Measurements from ENCODE around the gene CCT7.
A peak's percentile ranks its signal among the peaks of the same experiment; 100 is the strongest.
"Not testable (repeated sequence)": the region's sequence is repeated elsewhere in the genome, so short reads cannot be mapped to it uniquely, and the experiment has no call there.

Gene CCT7

DNA sequence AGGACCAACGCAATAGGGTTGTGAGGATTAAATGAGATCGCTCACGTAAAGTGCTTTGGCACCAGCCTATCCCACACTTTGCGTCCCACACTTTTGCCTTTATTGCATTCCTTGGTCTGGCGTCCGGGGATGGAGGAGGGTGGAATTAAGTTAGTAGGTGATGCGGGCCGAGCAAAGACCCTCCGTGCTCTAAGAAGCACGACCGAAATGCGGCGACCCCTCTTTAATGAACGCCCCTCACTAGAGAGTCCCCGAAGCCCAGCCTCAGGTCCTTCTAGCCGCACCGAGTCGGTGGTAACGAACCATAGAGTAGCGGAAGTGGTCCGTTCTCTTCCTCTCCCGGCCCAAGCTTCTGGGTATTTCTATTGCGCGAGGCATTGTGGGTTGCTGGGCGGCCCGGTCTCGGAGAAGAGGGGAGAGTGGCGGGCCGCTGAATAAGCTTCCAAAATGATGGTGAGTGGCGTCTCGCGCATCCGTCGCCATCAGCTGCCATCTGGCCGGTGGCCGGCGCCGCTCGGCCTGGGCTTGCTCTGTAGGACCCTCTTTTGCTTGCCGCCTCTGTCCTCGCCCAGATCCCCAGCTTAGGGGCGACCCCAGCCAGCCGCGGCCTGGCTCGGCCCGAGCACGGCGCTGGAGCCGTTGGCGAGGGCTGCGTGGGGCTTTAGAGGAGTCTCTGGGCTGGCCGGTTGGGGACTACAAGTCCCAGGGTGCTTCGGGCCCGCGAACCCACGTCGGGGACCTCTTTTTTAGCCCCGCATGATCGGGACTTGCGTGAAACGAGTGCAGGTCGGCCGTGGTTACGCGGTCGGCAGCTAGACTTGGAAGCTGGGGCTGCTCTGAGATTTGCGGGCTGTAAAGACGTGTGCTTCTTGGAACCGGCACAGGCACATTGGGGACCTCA is at the start of gene CCT7:
Gene CCT7, plus strand, starts transcription at position 377 of the 901 bp plus-strand sequence. Its CDS starts 71 bp downstream, at position 448.
- peak; percentile 71 to 81 (median 78) for DNase-seq (ENCODE audit: low read depth in 3 of 3)

DNA sequence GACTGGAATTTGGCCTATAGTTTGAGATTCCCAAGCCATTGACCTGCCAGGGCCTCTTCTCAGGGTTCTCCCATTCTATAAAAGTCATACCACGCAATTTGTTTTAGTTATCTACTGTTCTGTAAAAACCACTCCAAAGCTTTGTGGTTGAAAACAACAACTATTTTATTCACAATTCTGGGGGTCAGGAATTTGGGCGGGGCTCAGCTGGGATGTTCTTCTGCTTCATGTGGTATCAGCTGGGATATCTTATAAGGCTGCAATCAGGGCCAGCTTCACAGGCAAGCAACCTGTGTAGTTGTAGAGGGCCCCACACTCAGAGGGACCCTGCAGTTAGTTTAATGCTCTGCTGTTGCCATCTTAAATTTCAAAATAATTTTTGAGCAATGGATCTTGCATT is 48.1 kb upstream of the CCT7 start:
- DNase-seq (ENCODE audit: low read depth in 3 of 3) = no peak

DNA sequence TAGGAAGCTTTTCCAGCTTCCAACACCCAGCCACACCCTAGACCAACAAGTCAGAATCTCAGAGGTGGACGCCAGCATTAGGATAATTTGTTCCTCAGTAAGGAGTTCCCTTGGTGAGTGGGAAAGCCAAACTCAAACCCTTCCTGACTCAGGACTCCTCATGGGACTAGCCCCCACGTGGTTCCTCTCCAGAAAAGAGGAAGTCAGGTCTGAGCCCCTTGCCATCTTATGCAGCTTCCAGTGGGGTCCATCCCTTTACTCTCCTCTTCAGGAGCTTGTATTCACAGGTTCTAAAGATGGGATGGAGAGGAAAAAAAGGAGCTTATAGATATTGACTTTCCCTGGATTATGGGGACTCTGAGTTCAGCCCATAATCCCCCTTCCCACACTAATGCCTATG is 46.6 kb upstream of the CCT7 start:
- no peak for DNase-seq (ENCODE audit: low read depth in 3 of 3)

GRCh38 chr2:73197579-73197978 is 36.5 kb upstream of the CCT7 start:
- DNase-seq (ENCODE audit: low read depth in 3 of 3) = no peak

DNA sequence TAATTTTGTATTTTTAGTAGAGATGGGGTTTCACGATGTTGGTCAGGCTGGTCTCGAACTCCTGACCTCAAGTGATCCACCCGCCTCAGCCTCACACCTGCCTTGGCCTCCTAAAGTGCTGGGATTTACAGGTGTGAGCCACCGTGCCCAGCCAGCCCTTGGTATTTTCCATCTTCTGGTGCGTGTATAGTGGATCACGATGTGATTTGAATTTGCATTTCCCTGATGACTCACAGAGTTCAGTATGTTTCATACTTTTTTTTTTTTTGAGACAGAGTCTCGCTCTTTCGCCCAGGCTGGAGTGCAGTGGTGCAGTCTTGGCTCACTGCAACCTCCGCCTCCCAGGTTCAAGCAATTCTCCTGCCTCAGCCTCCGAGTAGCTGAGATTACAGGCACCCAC is 33.8 kb upstream of the CCT7 start:
- DNase-seq (ENCODE audit: low read depth in 3 of 3) = not testable (repeated sequence)

- no peak for DNase-seq (ENCODE audit: low read depth in 3 of 3)
Measured at GRCh38 chr2:73202156-73203054, 31.7 kb upstream of the CCT7 start, which contains the start of gene NOTO. Gene NOTO, plus strand, starts transcription at chr2:73202574. Its CDS starts 93 bp downstream, at chr2:73202667.

DNA sequence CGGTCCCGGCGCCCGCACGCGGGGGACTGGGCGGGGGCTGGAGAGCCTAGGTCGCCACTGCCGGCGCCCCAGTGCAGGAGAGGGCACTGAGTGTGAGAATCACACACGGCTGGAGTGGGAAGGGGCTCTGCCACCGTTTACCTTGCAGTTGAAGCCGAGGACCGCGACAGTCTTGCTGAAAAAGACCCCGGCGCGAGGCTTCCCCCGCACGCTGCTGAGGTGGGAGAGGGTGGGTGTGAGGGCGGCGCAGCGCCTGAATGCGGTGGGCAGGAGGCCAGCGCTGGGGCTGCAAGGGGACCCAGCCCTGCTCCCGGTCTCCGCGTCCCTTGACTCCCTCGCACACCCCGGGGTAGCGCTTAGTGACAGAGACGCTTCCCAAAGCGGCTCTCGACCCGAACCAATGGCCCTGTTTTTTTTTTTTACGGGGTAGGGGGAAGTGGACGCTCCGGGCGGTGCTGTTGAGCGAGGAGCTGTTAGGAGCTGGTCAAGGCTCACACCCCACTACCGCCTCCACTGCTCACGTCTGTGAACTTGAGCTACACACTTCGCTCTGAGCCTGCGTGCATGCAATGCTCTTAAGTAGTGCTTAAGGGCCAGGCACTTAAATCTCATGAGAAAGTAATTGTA is 30.9 kb upstream of the CCT7 start:
- no peak for DNase-seq (ENCODE audit: low read depth in 3 of 3)

DNA sequence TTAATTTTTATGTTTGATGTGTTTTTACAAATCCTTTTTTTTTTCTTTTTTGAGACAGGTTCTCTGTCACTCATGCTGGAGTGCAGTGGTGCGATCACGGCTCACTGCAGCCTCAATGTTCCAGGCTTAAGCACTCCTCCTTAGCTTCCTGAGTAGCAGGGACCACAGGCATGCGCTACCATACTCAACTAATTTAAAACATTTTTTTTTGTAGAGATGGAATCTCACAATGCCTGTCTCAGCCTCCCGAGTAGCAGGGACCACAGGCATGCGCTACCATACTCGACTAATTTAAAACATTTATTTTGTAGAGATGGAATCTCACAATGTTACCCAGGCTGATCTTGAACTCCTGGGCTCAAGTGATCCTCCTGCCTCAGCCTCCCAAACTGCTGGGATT is 28.5 kb upstream of the CCT7 start:
- DNase-seq (ENCODE audit: low read depth in 3 of 3) = no peak

GRCh38 chr2:73208258-73208657 is 25.9 kb upstream of the CCT7 start:
- DNase-seq (ENCODE audit: low read depth in 3 of 3) = no peak

DNA sequence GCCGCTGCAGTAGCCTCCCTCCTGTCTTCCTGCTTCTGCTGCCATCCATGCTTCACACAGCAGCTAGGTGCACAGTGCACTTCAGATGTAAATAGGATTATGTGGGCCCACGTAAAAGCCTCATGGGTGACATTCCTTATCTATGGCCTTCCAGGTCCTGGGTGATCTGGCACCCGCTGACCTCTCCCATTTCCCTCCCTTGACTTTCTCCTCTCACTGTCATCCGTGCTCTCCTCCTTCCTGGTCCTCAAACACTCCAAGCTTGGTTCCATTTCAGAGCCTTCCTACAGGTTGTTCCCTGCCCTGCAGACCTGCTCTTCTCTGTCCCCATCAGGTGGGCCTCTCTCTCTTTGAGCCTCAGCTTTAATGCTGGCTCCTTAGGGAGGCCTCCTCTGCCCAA is 24.1 kb upstream of the CCT7 start:
- DNase-seq (ENCODE audit: low read depth in 3 of 3) = no peak

DNA sequence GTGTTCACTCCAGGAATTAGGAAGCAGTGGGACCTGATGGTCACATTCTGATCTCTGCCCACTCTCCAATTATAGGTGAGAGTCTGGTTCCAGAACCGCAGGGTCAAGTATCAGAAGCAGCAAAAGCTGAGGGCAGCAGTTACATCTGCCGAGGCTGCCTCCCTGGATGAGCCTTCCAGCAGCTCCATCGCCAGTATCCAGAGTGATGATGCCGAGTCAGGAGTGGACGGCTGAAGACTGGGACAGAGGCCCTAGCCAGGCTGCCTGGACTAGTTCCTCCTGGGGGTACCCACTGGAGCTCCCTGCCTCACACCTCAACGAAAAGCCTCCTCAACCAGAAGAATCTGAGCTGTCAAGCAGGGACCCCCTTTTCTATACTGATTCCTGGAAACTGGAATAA is 23.4 kb upstream of the CCT7 start:
- DNase-seq (ENCODE audit: low read depth in 3 of 3) = no peak

GRCh38 chr2:73212098-73212447 is 22.0 kb upstream of the CCT7 start:
- no peak for DNase-seq (ENCODE audit: low read depth in 3 of 3)

GRCh38 chr2:73212448-73213176 is 21.5 kb upstream of the CCT7 start:
- peak; percentile 42 to 67 (median 56) for DNase-seq (ENCODE audit: low read depth in 3 of 3)

GRCh38 chr2:73214120-73215035 is 19.7 kb upstream of the CCT7 start, which contains the start of gene SMYD5:
Gene SMYD5, plus strand, starts transcription at chr2:73214245. Its CDS starts 22 bp downstream, at chr2:73214267.
- peak; percentile 82 to 92 (median 85) for DNase-seq (ENCODE audit: low read depth in 3 of 3)

DNA sequence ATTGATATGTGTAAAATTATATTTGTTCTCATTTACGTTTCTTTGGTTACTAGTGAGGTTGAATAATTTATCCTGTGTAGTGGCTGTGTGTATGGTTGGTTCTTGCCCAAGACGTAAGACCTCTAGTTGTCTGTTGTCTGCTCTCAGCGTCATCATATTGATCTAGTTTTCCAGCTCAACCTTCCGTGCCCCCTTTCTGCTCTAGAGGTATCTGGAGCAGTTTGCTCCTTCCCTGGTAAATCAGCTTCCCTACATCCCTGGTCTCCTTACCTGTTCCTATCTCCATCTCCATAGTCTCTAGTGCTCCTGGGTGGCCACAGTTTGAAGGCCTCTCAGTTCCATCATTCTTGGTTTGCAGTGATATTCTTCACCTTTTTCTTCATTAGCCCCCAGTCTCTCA is 18.9 kb upstream of the CCT7 start:
- no peak for DNase-seq (ENCODE audit: low read depth in 3 of 3)

GRCh38 chr2:73217160-73217559 is 16.9 kb upstream of the CCT7 start:
- DNase-seq (ENCODE audit: low read depth in 3 of 3) = no peak

- no peak for DNase-seq (ENCODE audit: low read depth in 3 of 3)
Measured at GRCh38 chr2:73217826-73218225, 16.3 kb upstream of the CCT7 start.

DNA sequence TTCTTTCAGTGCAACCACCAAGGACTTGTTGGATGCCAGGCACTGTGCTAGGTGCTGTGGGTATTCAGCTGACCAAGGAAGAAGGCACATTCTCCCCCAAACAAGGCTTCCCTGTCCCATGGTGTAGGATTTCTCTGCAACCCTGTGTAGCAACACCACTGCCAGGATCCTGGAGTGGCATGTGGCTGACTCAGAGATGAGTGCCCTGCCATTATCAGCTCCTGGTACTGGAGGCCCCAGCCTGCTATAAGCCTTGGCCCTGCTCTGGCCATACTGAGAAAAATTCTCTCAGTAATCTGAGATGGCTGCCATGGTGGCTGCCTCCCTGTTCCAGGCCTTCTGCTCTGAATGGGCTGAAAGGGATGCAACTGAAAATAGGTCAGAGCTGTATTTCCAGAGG is 15.8 kb upstream of the CCT7 start:
- DNase-seq (ENCODE audit: low read depth in 3 of 3) = no peak

DNA sequence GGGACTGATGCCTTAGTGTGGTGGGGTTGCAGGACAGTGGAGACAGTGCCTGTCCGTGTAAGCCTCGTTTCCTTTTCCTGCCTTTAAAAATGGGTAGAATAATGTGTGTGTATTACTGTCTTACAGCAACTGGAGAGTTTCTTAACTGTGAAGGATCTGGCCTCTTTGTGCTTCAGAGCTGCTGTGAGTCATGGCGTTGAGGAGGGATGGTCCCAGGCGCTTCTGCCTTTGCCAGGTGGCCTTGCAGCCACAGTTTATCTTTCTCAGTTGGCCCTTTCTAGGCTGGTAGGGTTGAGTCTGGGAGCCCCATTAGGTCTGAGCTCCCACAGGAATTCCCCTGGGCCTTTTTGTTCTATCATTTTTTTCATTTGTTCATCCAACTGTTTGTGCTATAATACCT is 10.3 kb upstream of the CCT7 start:
- DNase-seq (ENCODE audit: low read depth in 3 of 3) = no peak
